ENCODE results near the gene CCNH. TPM values are rescaled to one million over a fixed set of nuclear protein-coding genes. Genes with fewer than 3 reads are reported as not detected.

CCNH gene
- total RNA-seq, 1 donor from 2014 or later, result 74.8 TPM

DNA sequence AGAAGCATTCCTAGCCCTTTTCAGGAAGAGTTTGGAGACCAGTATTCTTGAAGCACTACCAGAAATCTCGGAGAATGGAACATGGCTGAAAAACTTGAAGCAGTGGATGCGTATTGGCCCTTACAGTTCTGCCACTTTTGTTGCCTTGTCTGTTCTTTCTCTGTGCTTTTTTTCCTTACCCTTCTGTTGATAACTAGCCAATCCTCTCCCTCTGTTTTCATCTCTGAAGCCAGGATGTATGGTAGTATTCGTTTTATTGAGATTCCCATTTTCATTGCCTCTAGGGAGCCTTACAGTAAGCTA, 564 bp upstream of the CCNH start:
- ATAC-seq (ENCODE audit: low read depth), result no peak

DNA sequence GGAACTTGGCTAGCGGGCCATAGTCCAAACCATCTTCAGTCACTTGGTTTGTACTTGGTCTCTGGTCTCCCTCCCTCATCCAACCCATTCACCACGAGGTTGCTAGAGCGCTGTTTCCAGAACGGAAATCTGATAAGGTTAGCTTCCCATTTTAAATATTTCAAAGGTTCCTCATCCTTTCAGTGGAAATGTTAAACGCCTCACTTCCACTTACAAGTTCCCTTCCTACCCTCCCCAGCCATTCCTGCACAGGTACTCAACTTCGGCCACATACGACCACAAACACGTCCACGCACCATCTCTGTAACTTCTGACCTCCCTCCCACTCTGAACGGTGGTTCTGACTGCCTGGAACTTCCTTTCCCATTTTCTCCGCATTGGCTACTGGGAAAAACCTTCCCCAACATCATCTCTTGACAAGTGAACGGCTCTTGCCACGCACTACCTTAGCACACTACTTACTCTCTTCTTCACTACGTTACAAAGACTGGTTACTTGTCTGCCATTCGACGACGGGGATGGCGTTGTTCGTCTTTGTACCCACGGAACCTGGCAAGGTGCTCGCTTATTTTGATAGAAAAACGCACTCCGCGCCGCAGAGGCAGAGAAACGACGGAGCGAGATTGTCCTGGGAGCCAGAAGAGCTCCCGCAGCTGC, 629 bp downstream of the CCNH start:
- no peaks in the 10 kb centered on the region for H3K27me3 Mint-ChIP-seq
- ATAC-seq (ENCODE audit: low read depth) (peak; percentile 18), DNase-seq (peak; percentile 18)
- H3K36me3 Mint-ChIP-seq (ENCODE audit: low read depth), result peaks cover 34% of the 10 kb centered on the region
- peaks cover 36% of the 10 kb centered on the region for H3K4me1 Mint-ChIP-seq
- H3K4me3 Mint-ChIP-seq, result peak overlapping the region; percentile 91
- H3K27ac Mint-ChIP-seq, result peak overlapping the region; percentile 93
- intact Hi-C loops (cut with micrococcal nuclease), result loop anchor here (1.0 to 10.0 kb wide), 7 partner anchors 12 to 1279 kb away; partner anchors contain the start of gene TMEM161B
- ChIA-PET POLR2A (interaction anchor here (0.6 to 1.5 kb wide), 4 partner anchors 12 to 147 kb away, joined by 3 to 5 read pairs (median 3); no protein-coding TSS in a partner anchor), CTCF (interaction anchor here (1.0 to 1.5 kb wide), 3 partner anchors 12 to 144 kb away, joined by 3 to 5 read pairs (median 5); partner anchors contain the start of gene RASA1)
- H3K9me3 Mint-ChIP-seq, result no peaks in the 10 kb centered on the region
- TF ChIP-seq, protein P1, sequence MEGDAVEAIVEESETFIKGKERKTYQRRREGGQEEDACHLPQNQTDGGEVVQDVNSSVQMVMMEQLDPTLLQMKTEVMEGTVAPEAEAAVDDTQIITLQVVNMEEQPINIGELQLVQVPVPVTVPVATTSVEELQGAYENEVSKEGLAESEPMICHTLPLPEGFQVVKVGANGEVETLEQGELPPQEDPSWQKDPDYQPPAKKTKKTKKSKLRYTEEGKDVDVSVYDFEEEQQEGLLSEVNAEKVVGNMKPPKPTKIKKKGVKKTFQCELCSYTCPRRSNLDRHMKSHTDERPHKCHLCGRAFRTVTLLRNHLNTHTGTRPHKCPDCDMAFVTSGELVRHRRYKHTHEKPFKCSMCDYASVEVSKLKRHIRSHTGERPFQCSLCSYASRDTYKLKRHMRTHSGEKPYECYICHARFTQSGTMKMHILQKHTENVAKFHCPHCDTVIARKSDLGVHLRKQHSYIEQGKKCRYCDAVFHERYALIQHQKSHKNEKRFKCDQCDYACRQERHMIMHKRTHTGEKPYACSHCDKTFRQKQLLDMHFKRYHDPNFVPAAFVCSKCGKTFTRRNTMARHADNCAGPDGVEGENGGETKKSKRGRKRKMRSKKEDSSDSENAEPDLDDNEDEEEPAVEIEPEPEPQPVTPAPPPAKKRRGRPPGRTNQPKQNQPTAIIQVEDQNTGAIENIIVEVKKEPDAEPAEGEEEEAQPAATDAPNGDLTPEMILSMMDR (IDR thresholded peaks at IDR 0.05), result no peak

More for the DNA sequence above, 564 bp upstream of the CCNH start:
- intact Hi-C loops (cut with micrococcal nuclease), result loop anchor here (1.0 to 10.0 kb wide), 5 partner anchors 106 to 1278 kb away; partner anchors contain the start of genes COX7C and RASA1
- Mint-ChIP-seq H3K9me3 (no peaks in the 10 kb centered on the region), H3K27me3 (no peaks in the 10 kb centered on the region), H3K36me3 (ENCODE audit: low read depth) (peaks cover 24% of the 10 kb centered on the region), H3K27ac (peak overlapping the region; percentile 93), H3K4me1 (peaks cover 35% of the 10 kb centered on the region), H3K4me3 (peak overlapping the region; percentile 91)
- POLR2A ChIA-PET, result interaction anchor here (1.3 to 1.5 kb wide), 2 partner anchors 16 to 145 kb away, joined by 5 read pairs; partner anchors contain the start of gene RASA1
- TF ChIP-seq, protein P1 (IDR thresholded peaks at IDR 0.05), result no peak
- CTCF ChIA-PET, result no interaction called here
- no peak for DNase-seq

DNA sequence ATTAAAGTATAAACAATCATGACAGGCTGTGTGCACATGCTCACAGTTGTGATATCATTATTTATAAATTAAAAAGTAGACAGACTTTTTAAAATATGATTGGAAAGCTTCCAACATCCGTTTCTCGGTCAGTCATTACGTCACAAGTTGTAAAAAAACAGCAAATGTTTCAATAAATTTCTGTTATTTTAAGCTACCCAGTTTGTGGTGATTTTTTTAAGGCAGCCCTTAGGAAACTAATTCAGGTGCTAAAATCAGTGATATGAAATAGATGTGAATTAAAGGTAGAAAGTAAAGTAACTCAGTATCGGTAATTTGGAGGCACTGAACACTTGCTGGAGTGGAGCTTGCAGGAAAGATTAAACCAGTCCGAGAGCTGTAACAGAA, 1.2 kb downstream of the CCNH start:
- Mint-ChIP-seq H3K4me1 (peaks cover 37% of the 10 kb centered on the region), H3K9me3 (no peaks in the 10 kb centered on the region), H3K27me3 (no peaks in the 10 kb centered on the region), H3K27ac (peak overlapping the region; percentile 93), H3K36me3 (ENCODE audit: low read depth) (peaks cover 39% of the 10 kb centered on the region), H3K4me3 (peak overlapping the region; percentile 91)
- TF ChIP-seq, protein P1 (IDR thresholded peaks at IDR 0.05), result no peak
- no peak for ATAC-seq (ENCODE audit: low read depth)
- ChIA-PET CTCF (interaction anchor here (1.0 to 1.5 kb wide), 3 partner anchors 12 to 144 kb away, joined by 3 to 5 read pairs (median 5); partner anchors contain the start of gene RASA1), POLR2A (interaction anchor here (0.6 to 0.8 kb wide), 2 partner anchors 11 to 142 kb away, joined by 3 read pairs; no protein-coding TSS in a partner anchor)
- DNase-seq, result no peak
- intact Hi-C loops (cut with micrococcal nuclease), result loop anchor here (2.0 to 10.0 kb wide), 3 partner anchors 15 to 1263 kb away; no protein-coding TSS in a partner anchor

DNA sequence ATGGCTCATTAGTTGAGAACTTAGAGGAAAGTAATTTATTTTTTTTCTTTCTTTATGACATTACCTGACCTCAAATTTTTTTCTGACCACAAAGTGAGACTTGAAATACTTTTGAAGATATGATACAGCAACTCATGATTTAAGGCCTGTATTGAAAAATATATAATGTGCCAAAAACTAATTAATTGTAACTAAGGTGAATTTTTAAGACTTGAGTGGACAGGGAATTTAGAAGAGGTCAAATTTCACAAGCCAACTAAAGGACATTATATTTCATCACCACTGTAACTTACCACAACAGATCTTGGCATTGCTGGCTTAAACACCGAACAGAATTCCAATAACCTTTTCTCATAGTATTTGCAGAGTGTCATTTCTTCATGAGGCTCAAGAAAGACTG, 1.8 kb downstream of the CCNH start:
- DNase-seq, result no peak
- Mint-ChIP-seq H3K9me3 (no peaks in the 10 kb centered on the region), H3K27me3 (no peaks in the 10 kb centered on the region), H3K4me3 (peak overlapping the region; percentile 66), H3K36me3 (ENCODE audit: low read depth) (peaks cover 46% of the 10 kb centered on the region), H3K4me1 (peaks cover 39% of the 10 kb centered on the region), H3K27ac (peak overlapping the region; percentile 36)
- TF ChIP-seq, protein P1 (IDR thresholded peaks at IDR 0.05), result no peak
- intact Hi-C loops (cut with micrococcal nuclease), result loop anchor here (2.0 to 10.0 kb wide), 3 partner anchors 14 to 1264 kb away; no protein-coding TSS in a partner anchor
- ChIA-PET CTCF (interaction anchor here (1.0 to 1.5 kb wide), 2 partner anchors 12 to 143 kb away, joined by 3 to 5 read pairs; partner anchors contain the start of gene RASA1), POLR2A (no interaction called here)
- ATAC-seq (ENCODE audit: low read depth), result no peak

DNA sequence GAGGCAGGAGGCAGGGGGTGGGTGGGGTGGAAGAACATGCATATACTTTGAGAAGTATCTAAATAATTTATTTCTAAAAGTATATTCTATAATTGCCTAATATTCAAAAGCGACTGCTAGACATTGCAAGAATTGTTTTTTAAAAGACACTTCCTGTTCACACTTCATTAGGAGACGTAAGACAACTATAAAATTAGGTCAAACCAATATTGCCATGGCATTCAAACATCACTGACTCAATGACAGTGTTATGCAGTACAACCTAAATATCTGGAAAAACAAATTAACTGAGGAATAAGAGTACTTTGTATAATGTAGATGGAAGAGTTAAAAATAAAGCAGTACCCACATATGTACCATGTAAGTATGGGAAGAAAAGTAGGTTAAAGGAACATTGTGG, 4.5 kb downstream of the CCNH start:
- ATAC-seq (ENCODE audit: low read depth) (no peak), DNase-seq (no peak)
- Mint-ChIP-seq H3K27me3 (no peaks in the 10 kb centered on the region), H3K36me3 (ENCODE audit: low read depth) (peaks cover 72% of the 10 kb centered on the region), H3K27ac (no peak overlapping the region), H3K4me3 (no peak overlapping the region), H3K9me3 (no peaks in the 10 kb centered on the region), H3K4me1 (peaks cover 37% of the 10 kb centered on the region)
- POLR2A ChIA-PET, result no interaction called here
- intact Hi-C loops (cut with micrococcal nuclease), result no loop called here
- CTCF ChIA-PET, result no interaction called here
- TF ChIP-seq, protein P1 (IDR thresholded peaks at IDR 0.05), result no peak
